Ovary (tissue), 9 donors: Measurements from ENCODE around the gene DPF3. TPM values are rescaled to one million over a fixed set of nuclear protein-coding genes. Genes with fewer than 3 reads are reported as not detected.
A peak's percentile ranks its signal among the peaks of the same experiment; 100 is the strongest.

Experiments
- DNase-seq, 5 donors: peaks; one replicate each; pipeline ENCODE4 v3.0.0-alpha.2; 2019 to 2020
- H3K27ac ChIP-seq, 2 donors: fragments of 200-600 bp; one replicate each; pipeline versions ENCODE4 v1.5.1 to v1.8.0; 2019 to 2022
- H3K27me3 ChIP-seq: fragments of 200-600 bp; one replicate; pipeline ENCODE4 v1.8.0; 2022
- H3K36me3 ChIP-seq: fragments of 200-600 bp; sonication (generic); one replicate; pipeline ENCODE4 v1.5.1; 2019
- H3K4me1 ChIP-seq: one replicate; pipeline ENCODE4 v1.8.1; 2013; ENCODE audit warnings: mild to moderate bottlenecking, moderate library complexity; ENCODE audit not compliant: insufficient read depth
- H3K4me3 ChIP-seq: fragments of 200-600 bp; sonication (generic); one replicate; pipeline ENCODE4 v1.5.1; 2017
- H3K9me3 ChIP-seq, 2 donors: fragments of 200-600 bp in 1 of 2; sonication (generic) in 1 of 2; one replicate each; pipeline versions ENCODE4 v1.5.1 to v1.8.1; 2013 to 2019; ENCODE audit warnings: mild to moderate bottlenecking in 1 of 2, moderate library complexity in 1 of 2
- EP300 ChIP-seq: sonication (generic); formaldehyde crosslinking; IDR thresholded peaks from one replicate; pipeline ENCODE4 v1.6.1; 2017; ENCODE audit warnings: antibody characterized with exemption
- POLR2A ChIP-seq: fragments of 450-650 bp; IDR thresholded peaks from one replicate; pipeline ENCODE4 v1.6.1; 2017; ENCODE audit warnings: antibody characterized with exemption, mild to moderate bottlenecking, moderate library complexity
- WGBS, 3 donors: extraction: QIAGEN DNeasy Blood & Tissue Kit in 1 of 3; methylation state at CpG; one replicate each; pipeline versions ENCODE4 v1.1.5 to v1.1.7; 2013 to 2017; 5-methylcytosine and 5-hydroxymethylcytosine counted together
- intact Hi-C, 4 donors: fragments of 100-400 bp; cut with DNase I; formaldehyde crosslinking; loops; one replicate each; pipeline versions ENCODE4 v1.11.0 to v1.15.1; 2022 to 2023
- polyA plus RNA-seq, 2 donors: library from polyadenylated mRNA; stranded (reverse); fragments of 200-250 nt in 1 of 2; fragments of 350-450 nt in 1 of 2; fragmentation: Illumina TruSeq in 1 of 2; extraction: RNeasy Lipid Tissue Mini Kit (QIAGEN cat#74804) in 1 of 2; gene quantifications; one replicate each; pipeline ENCODE4 v1.2.3, GENCODE V29; 2013 to 2014
- total RNA-seq, 7 donors: library from RNA; depleted of rRNA in 2 of 7; stranded (reverse); fragments of >200 nt in 2 of 7; fragmentation: NEBNext Ultra II Directional in 3 of 7; extraction: Animal tissue kit (Norgen Biotek cat#: 25700) in 3 of 7; gene quantifications; one replicate each; pipeline versions ENCODE4 v1.1.0 to v1.2.4, GENCODE V29; 2016 to 2023
- TF ChIP-seq, protein P1 (sequence below), 3 donors: fragments of 450-650 bp in 2 of 3; fragments of 200-600 bp in 1 of 3; IDR thresholded peaks; one replicate each; pipeline versions ENCODE4 v1.5.1 to v1.8.0; 2016 to 2022; ENCODE audit warnings: antibody characterized with exemption in 3 of 3, mild to moderate bottlenecking in 1 of 3
- donor health status: DM: no; HTN: no; CAD: no; lungs with moderate emphysema.
- donor health status: DM: no; HTN: no; CAD: no.
- donor health status: Bipolar disorder and iron deficiency.
- donor health status: DM: yes; HTN: yes; CAD: no.
- donor health status: DM: no; HTN: no; CAD: no.
- donor health status: DM: yes; HTN: yes; CAD: no.

Gene DPF3
- total and polyA plus RNA-seq, 9 donors = 6.3 to 34.4 (median 21.9) TPM

DNA sequence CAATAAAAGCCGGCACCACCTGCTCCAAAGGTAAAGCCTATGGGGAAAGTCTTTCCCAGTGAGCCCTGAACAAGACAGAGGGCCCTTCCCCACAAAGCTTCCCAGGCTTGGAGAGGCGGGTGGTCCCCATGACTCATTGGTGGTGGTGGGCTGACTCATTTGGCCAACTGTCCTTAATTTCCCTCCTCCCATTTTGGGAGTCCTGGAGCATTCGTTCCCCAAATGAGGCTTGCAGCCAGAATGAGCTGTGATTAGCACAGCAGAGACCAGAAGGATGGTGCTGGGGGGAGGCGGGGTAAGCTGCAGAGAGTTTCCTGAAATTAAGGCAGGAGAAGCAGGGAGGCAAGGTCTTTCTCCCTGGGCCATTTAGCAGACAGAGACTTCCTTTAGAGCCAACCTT is 241.7 kb downstream of the DPF3 start:
- Histone ChIP-seq H3K4me3 (no peak overlapping the region), H3K4me1 (peaks cover 11% of the 10 kb centered on the region), H3K27me3 (no peaks in the 10 kb centered on the region), H3K36me3 (no peaks in the 10 kb centered on the region), H3K9me3 (no peaks in the 10 kb centered on the region), H3K27ac (no peak overlapping the region)
- WGBS, 3 donors = 69 to 71% (median 69%) methylated on average over 4 of the region's 4 CpGs
- intact Hi-C loops = loop anchor here in 2 of 4 donors (5.0 to 10.0 kb wide), 3 partner anchors 117 to 1315 kb away; no protein-coding TSS in a partner anchor
- DNase-seq = no peak
- no peak for TF ChIP-seq EP300
- TF ChIP-seq, protein P1, sequence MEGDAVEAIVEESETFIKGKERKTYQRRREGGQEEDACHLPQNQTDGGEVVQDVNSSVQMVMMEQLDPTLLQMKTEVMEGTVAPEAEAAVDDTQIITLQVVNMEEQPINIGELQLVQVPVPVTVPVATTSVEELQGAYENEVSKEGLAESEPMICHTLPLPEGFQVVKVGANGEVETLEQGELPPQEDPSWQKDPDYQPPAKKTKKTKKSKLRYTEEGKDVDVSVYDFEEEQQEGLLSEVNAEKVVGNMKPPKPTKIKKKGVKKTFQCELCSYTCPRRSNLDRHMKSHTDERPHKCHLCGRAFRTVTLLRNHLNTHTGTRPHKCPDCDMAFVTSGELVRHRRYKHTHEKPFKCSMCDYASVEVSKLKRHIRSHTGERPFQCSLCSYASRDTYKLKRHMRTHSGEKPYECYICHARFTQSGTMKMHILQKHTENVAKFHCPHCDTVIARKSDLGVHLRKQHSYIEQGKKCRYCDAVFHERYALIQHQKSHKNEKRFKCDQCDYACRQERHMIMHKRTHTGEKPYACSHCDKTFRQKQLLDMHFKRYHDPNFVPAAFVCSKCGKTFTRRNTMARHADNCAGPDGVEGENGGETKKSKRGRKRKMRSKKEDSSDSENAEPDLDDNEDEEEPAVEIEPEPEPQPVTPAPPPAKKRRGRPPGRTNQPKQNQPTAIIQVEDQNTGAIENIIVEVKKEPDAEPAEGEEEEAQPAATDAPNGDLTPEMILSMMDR (IDR thresholded peaks at IDR 0.05) = no peak
- no peak for TF ChIP-seq POLR2A

DNA sequence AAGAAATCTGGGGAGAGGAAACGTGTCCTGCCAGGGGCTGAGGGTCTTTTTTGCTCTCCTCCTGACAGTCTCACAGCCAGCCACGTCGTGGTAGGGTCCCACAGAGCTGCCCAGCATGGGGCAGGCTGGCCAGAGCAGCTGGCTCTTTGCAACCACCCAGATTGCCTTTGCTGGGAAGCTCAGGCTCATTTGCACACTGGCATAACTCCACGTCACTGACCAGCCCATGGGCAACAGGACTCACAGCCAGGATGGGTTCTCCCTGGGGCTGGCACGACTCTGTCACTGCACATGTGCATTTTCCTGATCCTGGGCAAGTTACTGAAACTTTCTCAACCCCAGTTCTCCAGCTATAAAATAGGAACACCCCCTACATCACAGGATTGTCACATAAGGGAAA is 242.2 kb downstream of the DPF3 start:
- 76 to 82% (median 81%) methylated on average over 5 of the region's 5 CpGs for WGBS, 3 donors
- intact Hi-C loops = loop anchor here in 2 of 4 donors (5.0 to 10.0 kb wide), 3 partner anchors 117 to 1314 kb away; no protein-coding TSS in a partner anchor
- no peak overlapping the region for H3K27ac ChIP-seq
- H3K9me3 ChIP-seq = no peaks in the 10 kb centered on the region
- H3K27me3 ChIP-seq = no peaks in the 10 kb centered on the region
- H3K36me3 ChIP-seq = no peaks in the 10 kb centered on the region
- H3K4me3 ChIP-seq = no peak overlapping the region
- no peak for TF ChIP-seq EP300
- TF ChIP-seq, protein P1 (IDR thresholded peaks at IDR 0.05) = no peak
- TF ChIP-seq POLR2A = no peak
- H3K4me1 ChIP-seq = peaks cover 11% of the 10 kb centered on the region
- no peak for DNase-seq

DNA sequence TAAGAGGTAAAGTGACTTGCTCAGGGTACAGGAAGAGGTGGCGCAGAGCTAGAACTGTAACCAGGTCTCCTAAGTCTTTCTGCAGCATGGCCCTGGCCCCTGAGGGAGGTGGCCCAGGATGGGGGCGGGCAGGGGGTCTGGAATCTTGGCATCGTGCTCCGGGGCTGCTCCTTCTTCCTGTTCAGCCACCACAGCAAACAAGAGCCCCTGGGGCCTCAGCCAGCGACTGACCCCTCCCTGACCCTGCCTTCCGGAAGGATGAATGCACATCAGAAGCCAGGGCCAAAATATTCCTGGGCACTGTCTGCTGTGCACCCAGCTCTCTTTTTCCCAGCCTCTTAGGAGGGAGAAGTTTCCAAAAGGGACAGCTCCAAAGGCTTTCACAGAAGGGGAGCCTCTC is 242.8 kb downstream of the DPF3 start:
- no peaks in the 10 kb centered on the region for H3K27me3 ChIP-seq
- WGBS, 3 donors = 18 to 32% (median 24%) methylated on average over 6 of the region's 6 CpGs
- no peaks in the 10 kb centered on the region for H3K36me3 ChIP-seq
- no peaks in the 10 kb centered on the region for H3K9me3 ChIP-seq
- no peak for TF ChIP-seq POLR2A
- TF ChIP-seq EP300 = no peak
- peak in 4 of 5 donors; percentile 36 to 66 (median 44) for DNase-seq
- peaks cover 11% of the 10 kb centered on the region for H3K4me1 ChIP-seq
- no peak overlapping the region for H3K4me3 ChIP-seq
- intact Hi-C loops = loop anchor here in 2 of 4 donors (5.0 to 10.0 kb wide), 3 partner anchors 116 to 1314 kb away; no protein-coding TSS in a partner anchor
- no peak overlapping the region for H3K27ac ChIP-seq

DNA sequence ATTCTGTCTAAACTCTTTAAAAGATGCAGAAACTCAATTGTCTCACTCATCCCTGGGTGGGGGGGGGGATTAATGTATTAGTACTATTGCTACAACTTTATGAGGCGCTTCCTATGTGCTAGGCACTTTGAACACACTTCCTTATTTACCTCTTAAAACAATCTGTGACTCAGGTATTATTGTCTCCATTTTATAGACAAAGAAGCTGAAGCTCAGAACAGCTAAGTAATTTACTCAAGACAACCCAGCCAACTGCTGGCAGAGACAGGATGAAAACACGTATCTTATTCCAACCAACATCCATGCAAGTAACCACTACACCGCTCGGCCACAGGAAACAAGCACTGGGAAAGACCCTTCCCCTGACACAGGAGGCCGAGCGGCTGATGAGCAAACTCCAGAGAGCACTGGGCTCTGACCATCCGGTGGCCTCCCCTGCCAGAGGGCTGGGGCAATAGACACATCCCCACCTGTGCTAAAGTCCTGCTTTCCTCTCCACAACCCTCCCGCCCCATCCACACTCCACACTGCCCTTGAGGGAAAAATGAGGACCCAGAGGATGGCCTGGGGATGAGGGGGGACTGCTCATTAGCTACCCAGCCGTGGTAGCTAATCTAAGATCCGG is 244.2 kb downstream of the DPF3 start:
- Histone ChIP-seq H3K36me3 (no peaks in the 10 kb centered on the region), H3K9me3 (no peaks in the 10 kb centered on the region), H3K4me1 (peaks cover 11% of the 10 kb centered on the region), H3K27ac (no peak overlapping the region), H3K4me3 (no peak overlapping the region), H3K27me3 (no peaks in the 10 kb centered on the region)
- no peak for DNase-seq
- 76 to 80% (median 80%) methylated on average over 10 of the region's 10 CpGs for WGBS, 3 donors
- TF ChIP-seq POLR2A = no peak
- TF ChIP-seq, protein P1 (IDR thresholded peaks at IDR 0.05) = no peak
- no peak for TF ChIP-seq EP300
- intact Hi-C loops = loop anchor here in 2 of 4 donors (5.0 to 10.0 kb wide), 3 partner anchors 115 to 1312 kb away; no protein-coding TSS in a partner anchor

DNA sequence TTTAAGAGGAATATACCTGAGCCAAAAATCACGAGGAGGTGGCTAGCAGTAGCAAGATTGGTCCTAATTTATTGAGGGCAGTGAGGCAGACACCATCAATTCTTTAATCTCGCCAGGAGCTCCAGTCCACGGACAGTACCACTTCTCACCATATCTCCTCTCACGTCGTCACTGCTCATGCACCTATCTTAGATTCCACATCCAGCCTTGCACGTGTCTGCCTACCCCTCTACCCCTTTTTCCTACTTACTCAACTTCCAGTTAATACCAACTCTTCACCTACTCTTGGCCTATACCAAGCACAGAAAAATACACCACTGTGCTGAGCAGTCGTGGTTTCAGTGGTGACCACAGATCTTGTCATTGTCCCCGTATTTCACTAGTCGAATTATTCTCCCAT is 246.1 kb downstream of the DPF3 start:
- H3K27ac ChIP-seq = no peak overlapping the region
- H3K4me3 ChIP-seq = no peak overlapping the region
- intact Hi-C loops = no loop called here
- H3K4me1 ChIP-seq = peaks cover 11% of the 10 kb centered on the region
- H3K36me3 ChIP-seq = no peaks in the 10 kb centered on the region
- H3K9me3 ChIP-seq = no peaks in the 10 kb centered on the region
- DNase-seq = no peak
- no peaks in the 10 kb centered on the region for H3K27me3 ChIP-seq
- TF ChIP-seq EP300 (no peak), POLR2A (no peak)
- TF ChIP-seq, protein P1 (IDR thresholded peaks at IDR 0.05) = no peak
- 91 to 97% (median 96%) methylated on average over 9 of the region's 9 CpGs for WGBS, 3 donors
